ENCODE measurements around the gene SSB.
A peak's percentile ranks its signal among the peaks of the same experiment; 100 is the strongest.
"Not testable (repeated sequence)": the region's sequence is repeated elsewhere in the genome, so short reads cannot be mapped to it uniquely, and the experiment has no call there.

Gene SSB

DNA sequence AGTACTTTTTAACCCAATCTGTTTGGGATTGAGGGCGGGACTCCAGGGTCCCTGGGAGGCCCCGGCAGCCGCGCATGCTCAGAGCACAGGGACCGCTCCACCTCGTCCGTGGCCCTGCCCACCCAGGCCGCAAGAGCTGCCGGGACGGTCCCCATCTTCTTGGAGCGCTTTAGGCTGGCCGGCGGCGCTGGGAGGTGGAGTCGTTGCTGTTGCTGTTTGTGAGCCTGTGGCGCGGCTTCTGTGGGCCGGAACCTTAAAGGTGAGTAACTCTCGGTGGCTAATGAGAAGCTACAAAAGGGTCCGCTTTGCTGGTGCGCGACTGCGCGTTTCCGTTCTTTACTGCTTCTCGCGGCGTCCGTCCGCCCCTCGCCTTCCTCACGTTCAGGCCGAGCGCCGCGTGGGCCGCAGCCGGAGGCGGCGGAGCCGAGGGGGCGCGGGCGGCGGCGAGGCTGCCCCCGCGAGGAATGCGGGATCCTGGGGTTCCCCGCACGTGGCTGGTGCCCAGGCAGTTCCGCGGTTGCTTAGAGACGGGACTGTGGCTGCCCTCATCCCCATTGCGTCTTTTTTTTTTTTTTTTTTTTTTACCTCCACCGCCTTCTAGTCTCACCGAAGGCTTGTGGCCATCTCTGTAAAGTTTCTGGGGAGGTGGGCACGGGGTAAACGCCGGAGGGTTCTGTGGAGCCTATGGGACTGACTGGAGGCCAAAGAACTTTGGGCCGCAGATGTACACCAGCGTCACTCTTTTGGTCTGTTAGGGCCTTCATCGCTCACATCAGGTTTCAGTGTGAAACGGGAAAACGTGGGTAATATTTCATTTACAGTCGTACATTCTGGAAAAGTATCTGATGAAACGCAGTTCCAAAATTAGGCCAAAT lies at the start of gene SSB:
TSS of gene SSB (plus strand) at position 154 of the 875 bp plus-strand sequence. CDS start 2,090 bp downstream, outside the sequence.
- peak; percentile 90 for DNase-seq (ENCODE audit: low spot score)

DNA sequence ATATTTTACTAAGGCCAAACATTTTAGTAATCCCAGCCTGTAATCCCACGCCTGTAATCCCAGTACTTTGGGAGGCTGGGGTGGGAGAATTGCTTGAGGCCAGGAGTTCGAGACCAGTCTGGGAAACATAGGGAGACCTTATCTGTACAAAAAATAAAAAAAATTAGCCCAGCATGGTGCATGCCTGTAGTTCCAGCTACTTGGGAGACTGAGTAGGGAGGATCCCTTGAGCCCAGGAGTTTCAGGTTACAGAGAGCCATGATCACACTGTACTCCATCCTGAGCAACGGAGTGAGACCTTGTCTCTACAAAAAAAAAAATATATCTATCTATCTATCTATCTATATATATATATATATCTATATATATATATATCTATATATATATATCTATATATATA lies 45.9 kb upstream of the SSB start:
- DNase-seq (ENCODE audit: low spot score): no peak

DNA sequence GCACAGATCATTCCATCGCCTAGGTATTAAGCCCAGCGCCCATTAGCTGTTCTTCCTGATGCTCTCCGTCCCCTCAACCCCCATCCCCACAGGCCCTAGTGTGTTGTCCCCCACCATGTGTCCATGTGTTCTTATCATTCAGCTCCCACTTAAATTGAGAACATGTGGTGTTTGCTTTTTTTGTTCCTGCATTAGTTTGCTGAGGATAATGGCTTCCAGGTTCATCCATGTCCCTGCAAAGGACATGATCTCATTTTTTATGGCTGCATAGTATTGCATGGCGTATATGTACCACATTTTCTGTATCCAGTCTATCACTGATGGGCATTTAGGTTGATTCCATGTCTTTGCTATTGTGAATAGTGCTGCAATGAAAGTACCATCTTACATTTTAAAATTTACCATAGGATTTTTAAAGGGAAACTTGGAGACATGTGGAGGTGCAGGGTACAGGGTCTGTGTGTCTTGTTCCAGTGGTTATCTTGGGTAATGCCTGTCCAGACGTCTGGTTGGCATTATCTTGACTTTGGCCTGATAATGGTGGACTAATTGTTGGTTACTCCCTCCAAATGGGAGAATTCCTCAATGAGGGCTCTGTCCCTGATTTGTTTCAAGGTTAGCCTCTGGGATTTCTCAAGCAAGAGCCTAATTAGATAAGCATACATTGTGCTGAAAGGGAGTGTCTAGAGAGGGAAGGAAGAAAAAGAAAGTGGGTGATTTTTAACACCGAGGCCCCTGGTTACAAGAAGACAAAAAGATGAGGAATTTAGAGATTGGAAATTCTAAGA lies 43.4 kb upstream of the SSB start:
- no peak for DNase-seq (ENCODE audit: low spot score)

DNA sequence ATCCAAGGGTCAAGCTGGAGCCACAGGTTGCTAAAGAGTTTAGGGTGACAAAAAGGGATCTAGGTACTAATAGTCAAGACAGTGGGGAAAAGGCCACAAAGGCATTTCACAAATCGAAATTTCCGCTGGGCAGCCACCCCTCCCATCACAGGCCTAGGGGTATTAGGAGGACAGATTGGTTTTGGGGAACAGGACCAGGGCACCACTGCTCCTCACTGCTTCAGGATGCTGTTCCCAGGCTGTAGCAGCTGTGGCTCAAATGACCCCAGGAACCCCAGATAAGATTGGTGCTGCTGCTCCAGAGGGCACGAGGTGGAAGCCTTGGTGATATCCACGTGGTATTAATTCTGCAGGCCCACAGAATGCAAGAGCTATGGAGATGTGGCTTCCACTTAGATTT lies 42.3 kb upstream of the SSB start:
- DNase-seq (ENCODE audit: low spot score): no peak

DNA sequence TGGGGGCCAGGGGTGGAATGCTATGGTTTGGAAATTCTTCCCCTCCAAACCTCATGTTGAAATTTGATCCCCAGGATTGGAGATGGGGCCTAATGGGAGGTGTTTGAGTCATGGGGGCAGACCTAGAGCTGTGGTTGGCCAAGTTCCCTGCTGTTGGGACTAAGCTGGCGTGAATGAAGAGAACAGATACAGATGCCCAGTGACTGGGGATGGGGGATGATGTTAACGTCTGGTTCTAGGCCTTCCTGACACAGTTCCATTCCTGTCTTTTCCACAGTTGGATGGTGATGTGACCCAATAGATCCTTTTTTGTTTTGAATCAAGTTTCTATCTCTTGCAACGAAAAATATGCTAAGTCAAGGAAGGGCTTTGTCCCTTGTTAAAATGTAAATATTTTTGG lies 41.3 kb upstream of the SSB start:
- no peak for DNase-seq (ENCODE audit: low spot score)

DNA sequence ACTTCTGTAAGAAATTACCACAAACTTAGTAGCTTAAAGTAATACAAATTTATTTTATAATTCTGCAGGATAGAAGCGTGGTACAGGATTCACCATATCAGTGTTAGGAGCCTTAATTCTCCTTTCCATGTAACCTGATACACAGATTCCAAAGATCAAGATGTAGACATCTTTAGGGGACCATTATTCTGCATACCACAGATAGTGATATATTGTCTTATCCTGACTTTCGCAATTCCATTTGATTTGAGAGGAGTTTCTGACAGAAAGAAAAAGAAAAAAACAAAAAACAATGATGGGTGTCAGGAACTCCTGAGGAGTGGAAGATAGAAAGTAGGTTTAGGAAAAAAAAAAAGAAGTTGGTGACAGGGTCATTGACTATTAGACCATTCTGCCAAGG lies 40.9 kb upstream of the SSB start:
- no peak for DNase-seq (ENCODE audit: low spot score)

DNA sequence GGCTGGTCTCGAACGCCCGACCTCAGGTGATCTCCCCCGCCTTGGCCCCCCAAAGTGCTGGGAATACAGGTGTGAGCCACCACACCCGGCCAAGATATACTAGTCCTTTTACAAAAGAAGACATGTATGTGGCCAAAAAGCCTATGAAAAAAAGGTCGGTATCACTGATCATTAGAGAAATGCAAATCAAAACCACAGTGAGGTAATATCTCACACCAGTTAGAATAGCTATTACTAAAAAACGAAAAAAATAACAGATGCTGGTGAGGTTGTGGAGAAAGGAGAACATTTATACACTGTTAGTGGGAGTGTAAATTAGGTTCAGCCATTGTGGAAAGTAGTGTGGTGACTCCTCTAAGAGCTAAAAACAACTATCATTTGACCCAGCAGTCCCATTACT lies 38.7 kb upstream of the SSB start:
- no peak for DNase-seq (ENCODE audit: low spot score)

DNA sequence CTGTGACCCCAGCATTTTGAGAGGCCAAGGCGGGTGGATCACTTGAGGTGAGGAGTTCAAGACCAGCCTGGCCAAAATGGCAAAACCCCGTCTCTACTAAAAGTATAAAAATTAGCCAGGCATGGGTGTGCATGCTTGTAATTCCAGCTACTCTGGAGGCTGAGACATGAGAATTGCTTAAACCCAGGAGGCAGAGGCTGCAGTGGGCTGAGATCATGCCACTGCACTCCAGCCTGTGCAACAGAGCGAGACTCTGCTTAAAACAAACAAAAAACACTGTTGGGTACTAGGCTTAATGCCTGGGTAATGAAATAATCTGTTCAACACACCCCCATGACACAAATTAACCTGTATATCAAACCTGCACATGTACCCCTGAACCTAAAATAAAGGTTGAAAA lies 37.9 kb upstream of the SSB start:
- not testable (repeated sequence) for DNase-seq (ENCODE audit: low spot score)

DNA sequence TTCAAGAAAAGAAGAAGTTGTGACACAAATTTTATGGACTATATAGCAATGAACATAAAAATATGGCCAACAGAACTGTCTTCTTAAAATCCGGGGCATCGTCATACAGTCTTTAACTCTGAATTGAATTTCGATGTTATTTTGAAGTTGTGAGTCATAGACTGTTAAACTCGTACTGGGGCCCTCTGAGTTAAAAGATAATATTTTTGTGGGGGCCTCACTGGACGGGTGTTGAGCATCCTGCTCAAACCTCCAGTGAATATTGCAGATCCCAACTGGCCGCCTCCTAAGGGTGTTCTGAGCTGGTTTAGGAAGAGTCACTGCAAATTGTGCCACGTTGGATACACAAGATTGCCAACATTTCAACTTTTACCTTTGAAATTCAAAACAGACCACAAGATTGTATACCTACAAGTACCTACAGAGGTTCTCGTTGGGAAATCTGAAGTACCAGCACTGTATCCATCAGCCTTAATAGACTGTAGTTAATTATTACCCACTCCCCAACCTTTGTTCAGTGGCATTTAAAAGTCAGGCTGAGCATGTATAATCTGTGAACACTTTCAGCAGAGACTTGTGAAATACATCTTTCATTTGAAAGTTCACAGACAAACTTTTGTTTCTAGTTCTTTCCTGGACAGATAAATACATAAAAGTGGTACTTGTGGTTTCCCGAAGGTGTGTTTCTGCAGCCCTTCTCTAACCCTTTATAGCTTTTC lies 37.3 kb upstream of the SSB start:
- no peak for DNase-seq (ENCODE audit: low spot score)

DNA sequence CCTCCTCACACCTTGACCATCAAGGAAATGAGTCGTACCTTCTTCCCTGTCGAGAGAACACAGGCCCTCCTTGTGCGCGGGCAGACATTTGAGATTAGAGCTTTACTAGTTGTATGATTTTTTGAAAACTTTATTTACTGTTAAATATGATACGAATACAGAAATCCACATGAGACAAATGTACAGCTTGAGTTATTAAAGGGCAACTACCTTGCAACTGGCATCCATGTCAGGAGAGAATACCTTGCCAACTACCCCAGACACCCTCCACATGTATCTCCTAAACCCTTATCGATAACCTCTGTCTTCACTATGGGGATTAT lies 36.7 kb upstream of the SSB start:
- DNase-seq (ENCODE audit: low spot score): no peak

DNA sequence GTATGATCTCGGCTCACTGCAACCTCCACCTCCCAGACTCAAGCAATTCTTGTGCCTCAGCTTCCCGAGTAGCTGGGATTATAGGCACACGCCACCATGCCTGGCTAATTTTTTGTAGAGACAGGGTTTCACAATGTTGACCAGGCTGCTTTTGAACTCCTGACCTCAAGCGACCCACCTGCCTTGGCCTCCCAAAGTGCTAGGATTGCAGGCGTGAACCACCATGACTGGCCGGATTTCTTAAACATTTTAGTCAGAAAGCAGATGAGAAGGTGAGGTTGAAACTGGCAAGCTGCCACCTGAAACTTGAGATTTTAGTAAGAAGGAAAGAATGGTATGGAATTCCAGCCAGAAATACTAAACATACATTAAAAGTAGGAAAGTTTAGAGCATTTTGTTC lies 33.1 kb upstream of the SSB start:
- no peak for DNase-seq (ENCODE audit: low spot score)

DNA sequence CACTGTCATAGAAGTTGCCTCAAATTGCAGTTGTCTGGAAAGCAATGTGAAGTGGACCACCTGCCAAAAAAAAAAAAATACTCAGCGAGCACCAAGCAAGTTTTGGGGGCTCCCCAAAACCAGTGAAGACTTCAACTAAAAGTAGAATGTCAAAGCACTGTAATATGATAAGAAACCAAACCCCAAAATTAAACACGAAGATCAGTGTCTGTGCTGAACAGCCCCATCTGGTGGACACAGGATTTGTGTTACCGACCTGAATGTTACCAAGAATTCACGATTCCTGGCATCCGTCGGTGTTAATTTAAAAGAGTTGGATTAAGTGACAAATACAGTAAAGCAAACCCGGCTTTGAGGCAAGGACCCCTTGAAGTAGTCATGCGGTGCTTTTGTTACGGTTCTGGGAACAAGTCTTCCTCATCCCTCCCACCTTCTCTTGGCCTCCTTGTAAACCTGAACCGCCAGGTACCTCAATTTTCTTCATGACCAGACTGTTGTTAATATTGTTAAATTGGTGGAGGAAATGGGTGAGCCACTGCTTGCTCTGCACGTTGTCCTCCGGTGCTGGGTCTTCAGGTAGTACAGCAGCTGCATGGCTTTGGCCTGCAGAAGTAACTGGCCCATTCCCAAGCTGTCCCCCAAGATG lies 31.3 kb upstream of the SSB start:
- peak; percentile 59 for DNase-seq (ENCODE audit: low spot score)

DNA sequence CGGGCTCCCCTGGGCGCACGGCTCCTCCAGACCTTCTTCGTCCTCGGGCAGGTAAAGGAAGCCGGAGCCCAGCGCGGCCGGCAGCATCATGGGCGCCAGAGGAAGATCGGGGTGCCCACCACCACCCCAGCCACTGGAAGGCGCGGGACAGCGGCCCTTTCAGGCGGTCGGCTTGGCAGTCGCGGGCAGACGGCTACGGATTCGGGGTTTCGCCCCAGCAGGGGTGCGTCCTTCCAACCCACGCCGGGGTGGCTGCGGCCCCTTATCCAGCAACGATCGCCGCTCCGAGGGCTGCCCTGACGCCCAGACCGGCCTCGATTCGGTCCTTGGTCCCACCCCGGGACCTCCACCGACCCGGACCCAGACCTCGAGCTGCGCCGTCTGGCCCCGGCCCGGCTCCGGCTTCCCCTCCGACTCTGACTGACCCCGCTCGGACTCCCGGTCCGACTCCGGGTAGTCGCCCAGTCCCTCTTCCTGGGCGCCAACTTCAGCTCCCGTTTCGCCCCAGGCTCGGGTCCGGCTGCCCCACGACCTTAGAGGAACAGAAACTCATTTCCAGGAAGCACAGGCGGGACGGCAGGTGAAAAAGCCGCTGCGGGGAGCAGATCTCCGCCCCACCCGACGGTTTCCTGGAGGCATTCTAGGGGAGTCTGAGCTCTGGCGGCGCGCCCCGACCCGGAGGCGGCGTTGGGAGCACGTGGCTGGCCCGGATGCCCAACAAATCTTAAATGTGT lies 30.2 kb upstream of the SSB start:
- no peak for DNase-seq (ENCODE audit: low spot score)

DNA sequence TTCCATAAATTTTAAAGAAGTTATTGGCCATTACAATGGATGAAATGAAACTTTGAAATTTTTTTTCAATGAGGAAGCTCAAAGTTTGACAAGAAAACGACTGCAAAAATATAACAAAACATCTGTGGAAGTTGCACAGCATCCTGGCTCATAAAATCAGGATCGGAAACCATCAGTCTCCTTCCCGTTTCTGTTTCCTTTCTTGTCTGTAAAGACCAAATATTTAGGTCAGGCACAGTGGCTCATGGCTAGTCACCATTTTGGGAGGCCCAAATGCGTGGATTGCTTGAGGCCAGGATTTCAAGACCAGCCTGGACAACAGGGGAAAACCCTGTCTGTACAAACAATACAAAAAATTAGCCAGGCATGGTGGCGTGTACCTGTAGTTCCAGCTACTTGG lies 27.6 kb upstream of the SSB start:
- no peak for DNase-seq (ENCODE audit: low spot score)

DNA sequence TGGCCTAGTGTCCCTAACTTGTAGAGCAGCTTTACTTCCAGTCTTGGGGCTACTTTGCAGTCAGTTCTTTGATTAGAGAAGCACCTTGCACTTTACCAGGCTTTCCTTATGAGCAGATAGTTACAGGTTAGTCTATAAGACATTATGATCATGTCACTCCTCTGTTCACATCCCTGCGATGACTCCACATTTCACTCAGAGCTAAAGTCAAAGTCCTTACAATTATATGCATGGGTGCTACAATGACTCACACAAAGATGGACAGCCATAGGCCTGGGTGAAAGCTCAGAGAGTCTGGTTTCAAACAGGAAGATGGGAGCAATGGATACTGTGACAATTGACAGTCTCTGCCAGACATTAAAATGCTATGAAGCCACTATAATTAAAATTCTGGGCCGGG lies 27.1 kb upstream of the SSB start:
- no peak for DNase-seq (ENCODE audit: low spot score)

DNA sequence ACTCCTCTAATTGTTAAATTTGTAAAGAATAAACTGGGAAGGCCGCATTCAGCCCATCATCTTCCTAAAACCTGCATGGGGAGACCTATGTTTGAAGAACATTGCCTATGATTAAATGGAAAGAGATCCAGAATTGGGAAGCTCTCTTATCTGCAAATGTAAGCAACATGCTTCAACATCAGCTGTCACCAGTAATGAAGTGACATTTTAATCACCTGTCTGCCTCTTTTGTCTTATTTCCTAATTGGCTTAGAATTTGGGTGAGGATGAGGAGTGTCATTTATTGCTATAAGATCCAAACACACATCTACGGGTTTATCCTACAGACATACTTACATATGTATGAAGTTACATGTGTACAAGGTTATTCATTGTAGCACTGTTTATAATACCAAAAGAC lies 26.0 kb upstream of the SSB start:
- DNase-seq (ENCODE audit: low spot score): no peak

DNA sequence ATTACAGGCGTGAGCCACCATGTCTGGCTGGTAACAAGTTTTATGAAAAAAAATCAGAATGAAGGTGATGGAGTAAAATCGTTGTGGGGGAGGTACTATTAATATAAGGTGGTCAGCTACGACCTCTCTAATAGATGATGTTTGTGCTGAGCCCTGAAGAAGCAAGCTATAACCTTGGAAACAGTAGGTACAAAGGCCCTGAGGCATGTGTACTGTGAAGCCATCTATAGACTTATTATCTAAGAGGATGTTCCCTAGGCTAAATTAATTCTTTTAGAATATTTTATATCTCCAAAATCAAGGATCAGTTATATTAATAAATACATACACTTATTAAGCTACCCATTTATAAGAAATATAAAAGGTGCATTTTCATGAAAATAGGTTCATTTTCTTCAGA lies 23.3 kb upstream of the SSB start:
- no peak for DNase-seq (ENCODE audit: low spot score)

DNA sequence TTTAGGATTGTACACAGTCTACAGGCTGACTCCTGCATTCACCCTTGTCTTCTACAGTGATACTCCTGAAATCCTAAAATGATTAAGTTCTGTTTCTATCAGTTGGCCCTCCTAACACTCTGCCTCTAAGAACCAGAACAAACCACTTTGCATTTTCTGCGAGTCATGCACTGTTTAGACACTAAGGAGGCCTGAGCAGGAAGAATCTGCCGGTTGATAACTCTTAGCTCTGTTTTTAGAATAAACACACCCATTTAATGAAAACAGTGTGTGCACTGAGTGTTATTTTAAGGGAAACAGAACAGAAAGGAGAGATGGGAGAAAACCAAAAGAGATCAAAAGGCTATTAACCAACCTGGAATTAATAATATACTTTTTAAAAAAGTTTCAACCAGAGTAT lies 22.9 kb upstream of the SSB start:
- DNase-seq (ENCODE audit: low spot score): no peak

DNA sequence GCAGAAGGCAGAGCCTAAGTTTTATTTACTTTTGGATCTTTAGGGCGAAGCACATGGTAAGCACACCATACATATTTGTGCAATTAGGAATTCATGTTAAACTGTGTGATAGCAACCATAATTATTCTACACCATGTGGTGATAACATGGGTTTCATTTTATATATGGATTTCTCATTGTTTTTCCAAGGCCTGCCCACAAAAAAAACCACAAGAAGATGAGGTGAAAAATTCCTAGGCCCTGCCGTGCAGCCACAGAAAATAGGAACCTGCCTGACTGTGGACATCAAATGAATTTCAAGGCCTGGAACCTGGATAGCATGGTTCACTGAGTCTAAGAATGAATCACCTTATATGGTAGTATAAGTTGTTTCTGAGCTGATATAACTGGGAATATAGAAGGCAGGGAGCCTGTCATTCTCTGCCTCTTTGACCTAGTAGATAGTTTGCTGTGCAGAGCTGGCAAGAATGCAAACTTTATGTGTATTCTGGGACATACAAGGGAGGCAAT lies 22.4 kb upstream of the SSB start:
- no peak for DNase-seq (ENCODE audit: low spot score)

DNA sequence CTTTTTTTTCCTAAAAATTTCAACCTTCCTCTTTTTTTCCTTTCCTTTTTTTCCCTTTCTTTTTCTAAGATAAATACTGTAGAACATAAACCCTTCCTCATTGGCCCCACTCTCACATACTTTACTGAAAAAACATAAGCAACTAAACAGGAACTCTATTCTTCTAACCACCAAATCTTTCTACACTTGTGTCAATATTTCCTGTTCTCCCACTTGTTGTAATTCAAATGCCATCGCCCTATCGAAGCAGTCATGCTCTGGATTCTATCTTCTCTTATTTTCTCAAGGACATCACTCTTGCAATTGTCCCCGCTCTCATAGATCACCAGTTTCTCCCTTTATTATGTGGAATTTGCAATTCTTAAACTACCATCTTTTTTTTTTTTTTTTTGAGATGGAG lies 20.2 kb upstream of the SSB start:
- no peak for DNase-seq (ENCODE audit: low spot score)

DNA sequence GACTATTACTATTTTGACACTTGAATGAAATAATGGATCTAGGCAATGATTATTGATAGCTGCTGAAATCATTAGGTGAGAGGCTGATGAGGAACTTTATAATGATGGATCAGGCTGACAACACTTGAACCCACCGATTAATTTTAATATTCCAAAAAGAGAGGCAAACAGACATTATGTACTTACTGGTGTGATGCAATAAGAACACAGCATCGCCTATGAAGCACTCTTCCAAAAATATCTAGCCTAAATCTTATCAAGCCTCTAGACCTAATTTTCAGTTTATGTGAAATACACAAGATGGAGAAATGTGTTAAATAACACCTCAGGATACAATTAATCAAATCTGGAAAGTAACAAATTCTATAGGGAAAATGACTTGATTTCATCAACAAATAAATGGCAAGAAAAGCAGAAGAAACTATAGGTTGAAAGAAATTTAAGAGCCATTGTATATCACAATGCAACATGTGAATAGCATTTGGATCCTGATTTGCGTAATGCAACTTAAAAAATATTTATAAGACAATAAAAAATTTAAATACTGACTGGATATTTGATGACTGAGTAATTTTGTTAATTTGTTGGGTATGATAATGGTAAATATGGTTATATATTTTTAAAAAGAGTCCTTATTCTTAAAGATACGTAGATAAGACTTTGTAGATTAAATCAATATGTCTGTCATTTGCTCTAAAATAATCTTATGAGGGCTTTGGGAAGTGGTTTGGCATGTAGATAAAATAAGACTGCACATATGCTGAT lies 17.2 kb upstream of the SSB start:
- no peak for DNase-seq (ENCODE audit: low spot score)

Measured in kidney capillary endothelial cell (primary cell).